ENCODE measurements around the gene ACKR1. TPM values are rescaled to one million over a fixed set of nuclear protein-coding genes. Genes with fewer than 3 reads are reported as not detected.

The ACKR1 gene
- total and polyA plus RNA-seq, 2 of the 13 experiments (the other 11 are each of a cell fraction or from before 2014, with no cell fraction given), result not detected

DNA sequence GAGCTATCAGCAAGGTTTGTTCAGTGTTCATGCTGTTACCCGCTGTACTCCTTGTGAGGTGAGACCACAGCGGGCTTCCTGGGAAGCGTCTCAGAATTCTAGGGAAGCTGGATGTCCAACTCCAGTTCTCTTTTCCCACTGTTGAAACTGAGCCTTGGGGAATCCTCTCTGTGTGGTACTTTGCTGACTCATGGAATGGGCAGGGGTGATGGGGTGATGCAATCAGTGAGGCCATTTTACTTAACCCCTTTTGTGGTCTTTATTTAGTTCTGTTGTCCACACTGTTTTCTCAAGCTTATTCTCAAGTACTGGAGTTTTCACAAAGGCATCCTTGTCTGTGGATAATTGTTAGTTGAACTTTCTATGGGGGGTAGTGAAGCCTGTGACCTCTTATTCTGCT is 42.6 kb downstream of the ACKR1 start:
- Histone ChIP-seq H3K9me3 (ENCODE audit: low read length) (peaks cover 77% of the 10 kb centered on the region), H3K36me3 (replicated peaks in 1 of 2; ENCODE audit: control insufficient read depth in 1 of 2, insufficient read depth in 2 of 2, low read length in 2 of 2) (no peaks in the 10 kb centered on the region), H3K4me1 (ENCODE audit: insufficient read depth, low read length) (no peaks in the 10 kb centered on the region), H3K4me2 (ENCODE audit: low read depth, low read length) (no peak overlapping the region), H3K9ac (ENCODE audit: insufficient read depth, low read depth, low read length) (no peak overlapping the region), H3K27ac (ENCODE audit: extremely low read length, insufficient read depth, low read length) (no peak overlapping the region), H3K27me3 (ENCODE audit: control insufficient read depth in 1 of 2, insufficient read depth in 2 of 2, low read length in 2 of 2) (no peaks in the 10 kb centered on the region), H4K20me1 (ENCODE audit: insufficient read depth, low read length) (no peaks in the 10 kb centered on the region), H3K4me3 (replicated peaks in 1 of 3; ENCODE audit: insufficient read depth in 1 of 3, low read depth in 2 of 3, low read length in 3 of 3) (no peak overlapping the region), H3K79me2 (ENCODE audit: insufficient read depth, low read length) (no peaks in the 10 kb centered on the region), H2AFZ (ENCODE audit: low read length) (no peak overlapping the region)
- TF ChIP-seq ZNF564 (CRISPR knock-in tag; IDR thresholded peaks at IDR 0.05) (no peak), RFX1 (IDR thresholded peaks at IDR 0.05) (no peak), MED13 (CRISPR knock-in tag; IDR thresholded peaks at IDR 0.05) (no peak), MAFK (conservative IDR thresholded peaks at IDR 0.05 in 1 of 2, IDR thresholded peaks at IDR 0.05 in 1 of 2; ENCODE audit: low read length in 2 of 2) (0 out of 4 replicates have a peak, but pooled peaks of 1 of the 2 experiments have one; percentile 9), PHF5A (CRISPR knock-in tag; IDR thresholded peaks at IDR 0.05; ENCODE audit: low read depth, unreplicated experiment) (no peak), ZNF766 (CRISPR knock-in tag; IDR thresholded peaks at IDR 0.05; ENCODE audit: borderline replicate concordance) (no peak)
- TF ChIP-seq, protein P1, sequence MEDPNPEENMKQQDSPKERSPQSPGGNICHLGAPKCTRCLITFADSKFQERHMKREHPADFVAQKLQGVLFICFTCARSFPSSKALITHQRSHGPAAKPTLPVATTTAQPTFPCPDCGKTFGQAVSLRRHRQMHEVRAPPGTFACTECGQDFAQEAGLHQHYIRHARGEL (CRISPR knock-in tag; IDR thresholded peaks at IDR 0.05), result no peak
- TF ChIP-seq, protein P2, sequence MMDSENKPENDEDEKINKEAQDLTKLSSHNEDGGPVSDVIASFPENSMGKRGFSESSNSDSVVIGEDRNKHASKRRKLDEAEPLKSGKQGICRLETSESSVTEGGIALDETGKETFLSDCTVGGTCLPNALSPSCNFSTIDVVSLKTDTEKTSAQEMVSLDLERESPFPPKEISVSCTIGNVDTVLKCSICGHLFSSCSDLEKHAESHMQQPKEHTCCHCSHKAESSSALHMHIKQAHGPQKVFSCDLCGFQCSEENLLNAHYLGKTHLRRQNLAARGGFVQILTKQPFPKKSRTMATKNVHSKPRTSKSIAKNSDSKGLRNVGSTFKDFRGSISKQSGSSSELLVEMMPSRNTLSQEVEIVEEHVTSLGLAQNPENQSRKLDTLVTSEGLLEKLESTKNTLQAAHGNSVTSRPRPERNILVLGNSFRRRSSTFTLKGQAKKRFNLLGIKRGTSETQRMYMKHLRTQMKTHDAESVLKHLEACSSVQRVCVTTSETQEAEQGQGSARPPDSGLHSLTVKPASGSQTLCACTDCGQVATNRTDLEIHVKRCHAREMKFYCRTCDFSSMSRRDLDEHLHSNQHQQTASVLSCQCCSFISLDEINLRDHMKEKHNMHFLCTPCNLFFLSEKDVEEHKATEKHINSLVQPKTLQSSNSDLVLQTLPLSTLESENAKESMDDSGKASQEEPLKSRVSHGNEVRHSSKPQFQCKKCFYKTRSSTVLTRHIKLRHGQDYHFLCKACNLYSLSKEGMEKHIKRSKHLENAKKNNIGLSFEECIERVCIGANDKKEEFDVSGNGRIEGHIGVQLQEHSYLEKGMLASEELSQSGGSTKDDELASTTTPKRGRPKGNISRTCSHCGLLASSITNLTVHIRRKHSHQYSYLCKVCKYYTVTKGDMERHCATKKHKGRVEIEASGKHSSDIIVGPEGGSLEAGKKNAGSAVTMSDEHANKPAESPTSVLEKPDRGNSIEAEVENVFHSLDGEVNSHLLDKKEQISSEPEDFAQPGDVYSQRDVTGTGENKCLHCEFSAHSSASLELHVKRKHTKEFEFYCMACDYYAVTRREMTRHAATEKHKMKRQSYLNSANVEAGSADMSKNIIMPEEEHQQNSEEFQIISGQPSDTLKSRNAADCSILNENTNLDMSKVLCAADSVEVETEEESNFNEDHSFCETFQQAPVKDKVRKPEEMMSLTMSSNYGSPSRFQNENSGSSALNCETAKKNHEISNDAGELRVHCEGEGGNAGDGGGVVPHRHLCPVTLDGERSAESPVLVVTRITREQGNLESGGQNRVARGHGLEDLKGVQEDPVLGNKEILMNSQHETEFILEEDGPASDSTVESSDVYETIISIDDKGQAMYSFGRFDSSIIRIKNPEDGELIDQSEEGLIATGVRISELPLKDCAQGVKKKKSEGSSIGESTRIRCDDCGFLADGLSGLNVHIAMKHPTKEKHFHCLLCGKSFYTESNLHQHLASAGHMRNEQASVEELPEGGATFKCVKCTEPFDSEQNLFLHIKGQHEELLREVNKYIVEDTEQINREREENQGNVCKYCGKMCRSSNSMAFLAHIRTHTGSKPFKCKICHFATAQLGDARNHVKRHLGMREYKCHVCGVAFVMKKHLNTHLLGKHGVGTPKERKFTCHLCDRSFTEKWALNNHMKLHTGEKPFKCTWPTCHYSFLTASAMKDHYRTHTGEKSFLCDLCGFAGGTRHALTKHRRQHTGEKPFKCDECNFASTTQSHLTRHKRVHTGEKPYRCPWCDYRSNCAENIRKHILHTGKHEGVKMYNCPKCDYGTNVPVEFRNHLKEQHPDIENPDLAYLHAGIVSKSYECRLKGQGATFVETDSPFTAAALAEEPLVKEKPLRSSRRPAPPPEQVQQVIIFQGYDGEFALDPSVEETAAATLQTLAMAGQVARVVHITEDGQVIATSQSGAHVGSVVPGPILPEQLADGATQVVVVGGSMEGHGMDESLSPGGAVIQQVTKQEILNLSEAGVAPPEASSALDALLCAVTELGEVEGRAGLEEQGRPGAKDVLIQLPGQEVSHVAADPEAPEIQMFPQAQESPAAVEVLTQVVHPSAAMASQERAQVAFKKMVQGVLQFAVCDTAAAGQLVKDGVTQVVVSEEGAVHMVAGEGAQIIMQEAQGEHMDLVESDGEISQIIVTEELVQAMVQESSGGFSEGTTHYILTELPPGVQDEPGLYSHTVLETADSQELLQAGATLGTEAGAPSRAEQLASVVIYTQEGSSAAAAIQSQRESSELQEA (CRISPR knock-in tag; IDR thresholded peaks at IDR 0.05; ENCODE audit: not compliant biosample characterization), result no peak
- ChIA-PET POLR2A (no interaction called here), CTCF (ENCODE audit: low intra/inter-chr PET ratio, low total read pairs) (no interaction called here)
- in situ Hi-C loops (cut with HindIII; ENCODE audit: extremely low pct_ligation_motif_present, low pct_unique_long_range_greater_than_20kb), result no loop called here
- WGBS (ENCODE audit: low lambda C conversion rate), result 42% methylated on average over 3 of the region's 3 CpGs
- FAIRE-seq (no peak), DNase-seq (ENCODE audit: low spot score) (no peak), ATAC-seq (no peak)
- intact Hi-C loops (cut with micrococcal nuclease; ENCODE audit: unreplicated experiment), result no loop called here
- no TSS peak for BruUV-seq (replicated peaks)

Measured in HepG2 (cell line).